GM21360 (cell line): ENCODE results near the gene PKMYT1.

Source experiments
- ATAC-seq: cut with Tn5 transposase; IDR thresholded peaks from one replicate; pipeline ENCODE4 v1.9.1; 2021; ENCODE audit warnings: mild to moderate bottlenecking, moderate library complexity; ENCODE audit not compliant: unreplicated experiment

Gene PKMYT1

DNA sequence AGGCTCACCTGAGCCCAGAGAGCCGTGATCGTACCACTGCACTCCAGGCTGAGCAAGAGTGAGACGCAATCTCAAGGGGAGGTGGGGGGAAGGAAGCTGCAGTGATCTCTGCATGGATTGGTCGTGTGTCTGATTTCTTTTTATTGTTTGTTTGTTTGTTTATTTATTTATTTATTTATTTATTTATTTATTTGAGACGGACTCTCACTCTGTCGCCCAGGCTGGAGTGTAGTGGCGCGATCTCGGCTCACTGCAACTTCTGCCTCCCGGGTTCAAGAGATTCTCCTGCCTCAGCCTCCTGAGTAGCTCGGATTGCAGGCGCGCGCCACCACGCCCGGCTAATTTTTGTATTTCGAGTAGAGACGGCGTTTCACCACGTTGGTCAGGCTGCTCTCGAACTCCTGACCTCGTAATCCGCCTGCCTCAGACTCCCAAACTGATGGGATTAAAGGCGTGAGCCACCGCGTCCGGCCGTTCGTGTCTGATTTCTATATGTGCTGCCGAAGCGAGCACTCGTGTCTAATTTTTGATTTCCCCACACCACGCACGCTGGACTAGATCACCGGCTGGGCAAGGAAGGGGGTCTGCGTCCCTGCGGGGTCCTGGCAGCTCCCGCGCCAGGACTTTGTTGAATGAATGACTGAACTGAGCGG lies 39.5 kb upstream of the PKMYT1 start:
- no peak for ATAC-seq

DNA sequence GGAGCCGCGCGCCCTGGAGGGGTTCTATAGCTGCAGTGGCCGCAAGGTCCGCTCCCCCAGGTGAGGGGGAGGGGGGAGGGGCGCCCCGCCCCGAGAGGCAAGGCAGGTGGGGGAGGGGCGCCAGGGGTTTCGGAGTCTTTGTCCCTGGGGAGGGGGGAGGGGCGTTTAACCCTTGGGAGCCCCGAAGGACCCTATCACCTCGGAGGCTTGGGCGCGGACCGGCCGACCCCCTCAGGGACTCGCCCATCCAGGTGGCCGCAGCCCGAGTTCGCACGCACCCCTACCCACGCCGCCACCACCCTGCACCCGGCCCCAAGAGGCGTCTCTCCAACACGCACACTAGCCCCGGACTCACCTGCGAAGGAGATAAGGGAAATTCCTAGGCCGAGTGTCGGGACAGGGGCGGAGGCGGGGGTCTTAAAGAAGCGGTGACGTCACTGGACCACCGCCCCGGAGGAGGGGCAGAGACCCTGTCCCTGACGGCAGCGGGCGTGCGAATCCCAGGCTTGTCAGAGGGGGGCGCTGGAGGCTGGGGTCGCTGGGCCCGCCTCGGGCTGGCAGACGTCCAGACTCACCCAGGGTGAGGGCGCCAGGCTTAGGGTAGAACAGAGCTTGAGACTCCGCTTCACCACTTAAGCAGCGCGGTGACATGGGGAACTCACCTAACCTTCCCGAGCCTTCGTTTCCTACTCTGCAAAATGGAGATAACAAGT lies 37.7 kb upstream of the PKMYT1 start, which contains the start of gene CLDN6:
TSS of gene CLDN6 (minus strand) at position 390 of the 713 bp plus-strand sequence. CDS start 2,162 bp downstream, outside the sequence.
- ATAC-seq, result no peak

DNA sequence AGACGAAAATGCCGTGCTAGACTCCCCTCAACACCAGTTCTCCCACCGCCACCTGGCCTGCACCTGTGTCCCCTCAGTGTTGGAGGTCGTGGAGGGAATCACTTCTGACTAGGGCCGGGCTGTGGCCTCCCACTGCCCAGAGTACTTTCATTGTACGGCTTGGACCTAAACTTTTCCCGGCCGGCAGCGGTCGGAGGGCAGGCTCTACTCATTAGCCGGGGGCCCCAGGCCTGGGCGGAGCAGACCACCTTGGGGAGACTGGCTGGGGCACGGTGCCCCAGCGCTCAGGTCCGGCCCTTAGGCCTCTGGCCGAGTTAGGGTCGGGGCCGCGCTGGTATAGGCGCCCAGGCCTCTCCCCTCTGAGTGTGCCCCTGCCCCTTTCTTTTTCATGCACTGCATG lies 37.1 kb upstream of the PKMYT1 start:
- ATAC-seq, result no peak

DNA sequence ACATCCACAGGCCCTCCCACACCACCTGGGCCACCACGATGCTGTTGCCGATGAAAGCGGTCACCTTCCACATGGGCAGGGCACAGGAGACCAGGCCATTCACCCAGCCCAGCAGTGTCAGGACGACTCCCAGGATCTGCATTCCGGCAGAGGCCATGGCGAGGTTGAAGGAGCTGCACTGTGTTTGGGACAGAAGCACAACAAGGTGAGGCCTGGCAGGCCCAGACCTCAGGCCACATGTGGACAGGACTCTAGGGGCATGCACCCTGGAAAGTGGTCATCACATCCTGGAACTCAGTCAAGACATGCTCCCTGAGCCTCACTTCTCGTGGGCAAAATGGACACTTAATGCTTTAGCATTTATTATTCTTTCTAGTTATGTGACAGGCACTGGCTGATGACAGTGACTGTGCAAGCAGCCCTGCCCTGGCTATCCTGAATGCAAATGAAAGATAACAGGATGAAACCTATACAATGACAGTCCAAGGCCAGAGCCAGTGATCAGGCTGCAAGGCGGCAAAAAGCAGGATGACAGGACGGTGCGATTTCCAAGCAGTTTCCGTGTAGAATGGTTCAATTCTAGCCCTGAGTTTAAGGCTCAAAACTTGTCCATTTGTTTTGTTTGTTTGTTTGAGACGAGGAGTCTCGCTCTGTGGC lies 35.7 kb upstream of the PKMYT1 start:
- no peak for ATAC-seq

DNA sequence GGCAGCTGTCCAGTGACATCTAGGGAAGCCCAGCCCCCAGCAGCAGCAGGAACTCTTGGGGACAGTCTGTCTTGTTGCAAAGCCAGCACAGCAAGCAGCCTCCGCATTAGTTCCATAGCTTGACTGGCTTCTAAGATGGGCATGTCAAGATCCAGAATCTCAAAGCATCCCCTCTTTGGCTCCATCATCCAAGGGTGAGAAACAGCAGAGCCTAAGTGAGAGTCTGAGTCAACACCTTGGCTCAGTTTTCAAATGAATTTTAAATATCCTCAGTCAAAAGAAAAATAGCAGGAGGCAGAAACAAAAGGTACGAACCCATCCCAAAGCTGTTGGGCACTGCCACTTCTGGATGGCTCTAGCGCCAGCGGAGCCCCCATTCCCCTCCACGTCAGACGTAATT lies 34.7 kb upstream of the PKMYT1 start:
- no peak for ATAC-seq

DNA sequence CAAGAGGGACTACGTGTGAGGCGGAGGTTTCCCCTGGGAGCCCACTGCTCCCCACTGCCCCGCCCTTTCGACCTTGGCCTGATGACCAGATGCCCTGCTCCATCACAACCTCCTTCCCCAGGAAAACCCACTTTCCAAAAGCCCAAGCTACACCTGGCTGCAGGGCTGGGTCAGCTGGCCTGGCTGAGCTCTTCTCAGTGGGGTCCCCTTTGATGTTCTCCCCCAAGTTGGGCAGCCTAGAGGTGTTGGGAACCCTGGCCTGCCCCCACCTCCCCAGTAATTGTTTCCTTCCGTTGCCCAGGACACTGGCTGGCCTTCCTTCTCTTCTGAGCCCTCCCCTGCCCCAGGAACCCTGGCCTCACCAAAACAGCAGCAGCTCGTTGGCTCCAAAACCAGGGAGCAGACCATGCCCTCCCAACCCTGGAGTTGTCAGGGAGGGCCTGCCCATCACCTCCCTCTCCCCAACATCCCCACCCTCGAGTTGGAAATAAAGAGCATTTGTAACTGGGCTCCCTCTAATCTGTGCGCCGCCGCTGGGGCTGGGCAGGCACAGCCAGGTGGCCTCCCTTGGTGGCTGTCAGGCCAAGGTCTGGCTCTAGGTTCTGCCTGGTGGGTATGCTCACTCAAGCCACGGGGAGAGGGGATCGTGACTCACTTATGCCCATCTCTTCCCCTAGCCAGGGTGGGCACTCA lies 33.9 kb upstream of the PKMYT1 start:
- ATAC-seq, result no peak

DNA sequence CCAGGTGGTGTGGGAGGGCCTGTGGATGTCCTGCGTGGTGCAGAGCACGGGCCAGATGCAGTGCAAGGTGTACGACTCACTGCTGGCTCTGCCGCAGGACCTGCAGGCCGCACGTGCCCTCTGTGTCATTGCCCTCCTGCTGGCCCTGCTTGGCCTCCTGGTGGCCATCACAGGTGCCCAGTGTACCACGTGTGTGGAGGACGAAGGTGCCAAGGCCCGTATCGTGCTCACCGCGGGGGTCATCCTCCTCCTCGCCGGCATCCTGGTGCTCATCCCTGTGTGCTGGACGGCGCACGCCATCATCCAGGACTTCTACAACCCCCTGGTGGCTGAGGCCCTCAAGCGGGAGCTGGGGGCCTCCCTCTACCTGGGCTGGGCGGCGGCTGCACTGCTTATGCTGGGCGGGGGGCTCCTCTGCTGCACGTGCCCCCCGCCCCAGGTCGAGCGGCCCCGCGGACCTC lies 33.3 kb upstream of the PKMYT1 start:
- no peak for ATAC-seq

DNA sequence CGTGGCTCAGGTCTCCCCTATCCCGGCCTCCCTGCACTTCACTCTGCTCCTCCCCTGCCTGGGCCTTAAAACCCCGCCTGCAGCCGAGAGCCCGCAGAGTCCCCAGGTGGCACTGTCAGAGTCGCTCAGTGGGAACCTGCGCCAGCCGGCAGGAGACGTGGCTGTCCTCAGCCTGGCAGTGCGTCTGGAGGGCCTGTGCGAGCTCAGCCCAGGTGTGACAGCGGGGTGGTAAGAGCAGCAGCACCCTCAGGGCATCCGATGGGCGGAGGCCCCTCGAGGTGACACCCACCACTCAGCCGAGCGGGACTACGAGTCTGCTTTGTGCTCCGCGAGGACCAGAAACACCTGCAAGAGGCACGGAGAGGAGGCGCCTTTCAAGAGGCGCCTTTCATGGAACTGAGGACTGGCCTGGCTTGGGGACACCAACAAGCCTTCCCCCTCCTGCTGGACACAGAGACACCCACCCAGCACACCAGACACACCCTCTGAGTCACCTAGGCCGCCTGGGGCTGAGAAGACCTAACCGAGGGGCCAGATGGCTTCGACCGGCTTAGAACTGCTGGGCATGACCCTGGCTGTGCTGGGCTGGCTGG lies 32.7 kb upstream of the PKMYT1 start, which contains the start of gene CLDN9:
TSS of gene CLDN9 (plus strand) at position 96 of the 593 bp plus-strand sequence. CDS start at position 536, 440 bp downstream.
- ATAC-seq, result no peak

DNA sequence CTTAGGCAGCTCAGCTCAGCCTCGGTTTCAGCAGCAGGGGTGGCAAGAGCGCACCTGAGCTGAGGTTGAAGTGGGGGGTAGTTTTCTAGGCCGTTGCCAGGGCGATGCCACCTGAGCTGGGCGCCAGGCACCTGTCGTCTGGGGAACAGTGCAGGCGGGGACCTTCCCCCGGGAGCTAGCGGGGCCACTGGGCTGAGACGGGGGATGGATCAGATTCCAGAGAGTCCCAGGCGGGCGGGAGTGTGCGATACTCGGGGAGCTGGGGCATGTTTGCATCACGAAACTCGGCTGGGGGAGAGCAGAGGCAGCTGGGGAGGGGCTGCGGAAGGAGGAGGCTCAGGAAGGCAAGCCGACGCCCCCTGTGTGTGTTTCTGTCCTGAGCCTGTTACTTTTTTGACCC lies 32.0 kb upstream of the PKMYT1 start:
- no peak for ATAC-seq

DNA sequence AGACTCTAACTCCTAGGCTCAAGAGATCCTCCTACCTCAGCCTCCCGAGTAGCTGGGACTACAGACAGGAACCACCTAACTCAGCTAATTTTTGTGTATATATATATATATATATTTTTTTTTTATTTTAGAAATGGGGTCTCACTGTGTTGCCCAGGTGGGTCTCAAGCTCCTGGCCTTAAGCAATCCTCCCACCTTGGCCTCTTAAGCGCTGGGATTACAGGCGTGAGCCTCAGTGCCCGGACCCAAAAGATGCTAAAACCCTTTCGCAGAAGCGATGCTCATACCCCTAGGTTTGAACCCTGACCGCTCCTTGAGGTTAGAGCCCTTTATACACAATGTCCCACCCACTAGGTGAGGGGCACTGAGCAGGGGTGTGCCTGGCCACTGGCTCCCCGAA lies 30.3 kb upstream of the PKMYT1 start:
- no peak for ATAC-seq

DNA sequence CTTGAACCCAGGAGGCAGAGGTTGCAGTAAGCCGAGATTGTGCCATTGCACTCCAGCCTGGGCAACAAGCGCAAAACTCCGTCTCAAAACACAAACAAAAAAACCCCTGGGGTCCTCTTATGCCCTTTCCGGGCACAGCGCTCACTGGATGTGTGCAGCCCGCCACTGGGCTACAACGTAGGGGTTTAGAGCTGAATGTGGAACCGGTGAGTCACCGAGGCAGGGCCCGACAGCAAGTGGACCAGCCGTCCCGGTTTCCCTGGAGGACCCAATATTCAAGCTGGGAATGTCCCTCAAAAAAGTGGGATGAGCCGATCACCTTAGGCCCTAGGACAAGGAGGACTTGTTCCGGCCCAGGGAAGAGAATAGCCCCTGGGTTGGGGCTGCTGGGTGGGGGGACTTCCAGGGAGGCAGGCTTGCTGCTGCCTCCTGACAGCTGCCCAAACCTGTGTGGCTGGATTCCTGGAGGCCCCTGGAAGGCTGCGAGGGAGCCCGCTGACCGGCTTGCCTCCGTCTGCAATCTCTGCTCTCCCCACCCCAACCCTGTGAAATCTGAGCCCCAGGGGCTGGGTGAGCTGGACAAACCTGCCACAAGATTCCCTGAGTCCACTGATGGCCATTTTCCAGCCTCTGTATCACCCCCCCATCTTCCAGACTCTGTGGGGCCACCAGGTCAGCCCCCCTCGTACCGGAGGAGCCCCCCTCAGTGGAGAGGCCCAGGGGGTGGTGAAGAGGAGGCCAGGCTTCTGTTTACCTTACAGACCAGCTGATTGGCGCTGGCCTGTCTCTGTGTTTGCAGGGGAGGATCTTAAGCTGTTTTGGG lies 29.5 kb upstream of the PKMYT1 start:
- no peak for ATAC-seq

DNA sequence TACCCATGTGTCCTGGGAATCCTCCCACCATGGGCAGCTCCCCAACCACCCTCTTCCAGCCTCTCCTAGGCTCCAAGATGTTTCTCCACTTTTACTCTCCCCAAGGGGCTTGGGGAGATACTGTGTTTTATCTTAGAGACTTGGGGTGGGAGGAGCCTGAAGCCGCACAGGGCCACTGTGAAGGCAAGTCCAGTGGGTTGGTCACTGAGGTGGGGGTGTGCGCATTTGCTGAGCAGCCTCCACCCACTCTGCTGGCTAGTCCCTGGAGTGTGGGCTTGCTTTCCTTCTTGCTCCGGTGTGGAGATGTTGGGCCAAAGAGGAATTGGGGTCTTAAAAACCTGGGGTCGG lies 28.4 kb upstream of the PKMYT1 start:
- no peak for ATAC-seq

DNA sequence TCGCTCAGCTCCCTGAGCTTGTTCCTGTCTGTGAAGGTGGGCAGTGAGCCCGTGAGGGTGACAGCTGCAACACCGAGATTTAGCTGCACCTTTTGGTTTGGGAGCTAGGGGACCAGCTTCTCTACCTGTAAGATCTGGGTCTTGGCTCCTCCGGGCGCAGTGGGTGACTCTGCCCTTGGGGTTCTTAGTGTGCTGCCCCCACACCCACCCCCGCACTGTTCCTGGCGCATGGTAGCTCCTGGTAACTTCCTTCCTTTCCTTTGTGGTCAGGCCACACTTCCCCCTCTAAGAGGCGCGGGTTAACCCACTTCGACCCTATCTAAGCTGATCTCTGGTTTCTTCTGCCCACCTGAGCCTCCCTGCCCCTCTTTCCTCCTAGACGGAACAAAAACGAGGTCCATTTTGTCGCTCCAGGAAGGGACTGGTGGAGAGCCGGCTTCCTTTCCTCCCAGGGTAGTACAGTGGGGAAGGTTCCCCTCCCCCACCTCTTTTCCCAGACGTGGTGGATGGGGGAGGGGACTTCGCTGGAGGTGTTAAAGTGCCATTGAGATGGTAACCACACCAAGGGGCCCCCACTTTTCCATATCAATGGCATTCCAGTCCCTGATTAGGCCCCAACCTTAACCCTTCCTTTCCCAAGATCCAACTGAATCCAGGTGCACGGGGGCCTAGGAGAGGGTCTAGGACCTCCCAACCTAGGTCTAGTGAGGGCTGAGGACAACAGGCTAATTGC lies 27.9 kb upstream of the PKMYT1 start:
- ATAC-seq, result no peak

DNA sequence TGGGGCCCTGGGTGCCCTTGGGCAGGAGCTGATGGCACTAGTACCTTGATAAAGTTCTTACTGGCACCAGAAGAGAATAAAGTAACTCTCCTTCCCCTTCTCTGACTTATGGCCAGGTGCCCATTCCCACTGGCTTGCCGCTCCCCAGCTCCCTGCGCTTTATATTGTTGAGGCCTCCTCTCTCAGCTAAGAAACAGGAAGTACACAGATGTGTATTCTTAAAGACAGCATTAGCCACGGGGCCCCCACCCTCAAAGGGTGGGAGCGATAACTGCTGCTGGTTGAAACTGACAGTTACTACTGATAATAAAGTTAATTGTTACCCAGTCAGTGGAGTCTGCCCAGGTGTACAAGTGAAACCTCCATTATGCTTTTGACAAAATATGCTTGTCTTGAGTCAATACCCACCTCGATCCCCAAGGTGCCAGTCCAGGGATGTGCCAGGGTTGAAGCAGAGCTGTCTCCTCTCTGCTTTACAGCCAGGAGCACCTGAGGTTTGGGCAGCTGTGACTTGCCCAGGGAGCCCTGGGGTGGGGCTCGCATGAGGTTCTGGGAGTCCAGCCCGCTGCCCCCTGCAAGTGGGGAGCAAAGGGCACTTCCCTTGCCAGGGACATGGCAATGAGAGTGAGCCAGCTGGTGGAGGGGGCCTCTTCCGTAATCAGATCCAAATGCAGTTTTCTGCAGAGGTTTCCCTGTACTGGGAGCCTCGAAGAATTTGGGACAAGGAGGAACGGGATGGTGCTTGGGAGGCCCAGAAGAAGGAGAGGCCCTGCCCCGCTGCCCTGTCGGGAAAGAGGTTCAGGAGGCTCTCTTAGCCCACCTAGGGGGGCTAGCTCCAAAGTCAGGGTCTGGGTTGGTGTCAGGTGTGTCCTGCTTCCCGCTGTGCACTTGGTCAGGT lies 27.1 kb upstream of the PKMYT1 start:
- ATAC-seq, result no peak

DNA sequence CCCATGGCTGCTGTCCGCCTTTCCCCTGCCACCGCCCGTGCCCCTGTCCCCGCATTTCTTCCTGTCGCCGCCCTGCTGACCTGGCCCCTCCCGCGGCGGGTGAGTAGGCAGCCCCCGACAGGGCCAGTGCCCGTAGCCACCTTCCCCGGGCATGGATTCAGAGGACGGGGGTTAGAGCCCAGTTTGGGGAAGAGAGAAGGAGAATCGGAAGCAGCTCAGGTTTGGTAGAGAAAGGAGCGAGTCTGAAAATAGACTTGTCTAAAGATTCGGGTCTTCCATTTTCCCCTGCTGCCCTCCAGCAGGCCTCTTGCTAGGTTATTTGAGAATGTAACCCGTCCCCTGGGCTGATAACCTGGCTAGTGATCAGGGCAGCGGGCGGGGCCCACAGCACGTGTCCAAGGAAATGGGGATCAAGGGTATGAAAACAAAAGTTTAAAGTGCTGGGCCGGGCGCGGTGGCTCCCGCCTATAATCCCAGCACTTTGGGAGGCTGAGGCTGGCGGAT lies 24.6 kb upstream of the PKMYT1 start:
- ATAC-seq, result no peak

DNA sequence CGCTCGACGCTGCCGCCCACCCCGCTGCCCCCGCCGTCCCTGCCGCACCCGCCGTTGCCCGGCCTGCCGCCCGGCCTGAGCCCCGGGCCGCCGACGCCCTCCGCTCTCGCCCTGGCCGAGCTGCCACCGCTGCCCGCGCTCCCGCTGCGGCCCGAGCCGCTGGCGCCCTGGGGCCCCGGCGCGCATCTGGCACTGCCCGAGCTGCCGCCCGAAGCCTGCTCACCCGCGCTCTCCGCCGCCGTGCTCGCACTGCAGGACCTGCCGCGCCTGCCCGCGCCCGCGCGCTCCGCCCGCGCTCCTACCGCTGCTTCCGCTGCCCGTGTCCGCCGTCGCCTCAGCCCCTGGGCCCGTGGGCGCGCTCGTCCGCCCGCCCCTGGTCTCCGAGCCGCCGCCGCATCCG lies 24.1 kb upstream of the PKMYT1 start:
- ATAC-seq, result peak; percentile 8

DNA sequence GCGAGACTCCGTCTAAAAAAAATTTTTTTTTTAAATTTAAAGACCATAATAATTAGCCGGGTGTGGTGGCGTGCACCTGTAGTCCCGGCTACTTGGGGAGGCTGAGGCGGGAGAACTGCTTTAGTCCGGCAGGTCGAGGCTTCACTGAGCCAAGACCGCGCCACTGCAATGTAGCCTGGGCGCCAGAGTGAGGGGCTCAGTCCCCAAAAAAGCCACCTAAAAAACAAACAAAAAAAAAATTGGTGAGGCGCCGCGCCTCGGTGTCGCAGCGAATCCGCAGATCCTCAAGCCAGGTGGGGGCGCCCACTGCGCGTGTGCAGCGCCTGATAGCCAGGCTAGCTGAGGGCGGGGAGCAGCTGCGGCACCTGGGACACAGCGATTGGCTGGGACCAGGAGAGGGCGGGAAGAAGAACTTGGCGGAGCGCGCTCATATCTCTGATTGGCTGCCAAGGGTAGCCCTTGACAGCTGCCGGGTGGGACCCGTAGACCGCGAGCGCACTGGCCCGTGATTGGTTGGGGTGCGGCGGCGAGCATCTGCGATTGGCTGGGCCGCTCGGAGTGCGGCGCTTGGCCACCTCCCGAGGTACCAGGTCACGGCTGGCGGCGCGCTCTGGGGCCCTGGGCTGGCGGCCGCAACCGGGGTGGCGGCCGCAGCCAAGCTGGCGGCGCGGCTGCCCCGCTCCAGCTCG lies 23.5 kb upstream of the PKMYT1 start:
- peak; percentile 91 for ATAC-seq

DNA sequence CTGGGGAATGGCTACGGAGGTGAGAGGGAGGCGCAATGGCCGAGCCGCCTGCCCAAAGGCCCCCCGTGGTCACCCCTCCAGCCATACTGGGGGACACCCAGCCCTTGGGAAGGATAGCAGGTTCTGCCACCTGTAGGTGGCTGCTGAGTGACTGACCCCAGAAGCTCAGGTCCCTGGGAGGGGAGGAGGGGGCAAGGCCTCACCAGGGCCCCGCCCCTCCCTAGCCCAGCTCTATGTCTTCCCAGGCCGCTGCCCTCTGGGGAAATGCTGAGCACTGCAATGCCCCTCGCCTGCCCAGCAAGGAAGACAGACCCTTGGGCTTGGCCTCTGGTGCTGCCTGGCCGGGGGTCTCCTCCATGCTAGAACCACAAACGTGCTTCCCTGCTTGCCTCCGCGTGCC lies 21.1 kb upstream of the PKMYT1 start:
- no peak for ATAC-seq
